ENCODE data around the gene DBF4. TPM values are rescaled to one million over a fixed set of nuclear protein-coding genes. Genes with fewer than 3 reads are reported as not detected.

DBF4 gene
- polyA plus RNA-seq, 1 of the 3 experiments (the other 2 are of a cell fraction): 7.6 TPM

DNA sequence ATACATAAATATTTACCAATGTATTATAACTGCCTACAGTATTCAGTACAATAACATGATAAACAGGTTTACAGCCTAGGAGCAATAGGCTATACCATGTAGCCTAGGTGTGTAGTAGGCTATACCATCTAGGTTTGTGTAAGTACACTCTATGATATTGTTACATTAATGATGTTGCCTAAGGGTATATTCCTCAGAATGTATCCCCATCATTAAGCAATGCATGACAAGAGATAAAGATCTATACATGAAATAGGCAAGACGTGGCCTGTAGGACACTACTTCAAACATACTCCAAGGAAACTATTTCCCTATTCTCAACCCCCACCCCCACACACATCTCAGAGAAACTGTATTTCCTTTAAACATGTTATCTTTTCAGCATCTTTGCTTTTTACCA lies 42.4 kb downstream of the DBF4 start:
- no peak overlapping the region for H3K27ac ChIP-seq (ENCODE audit: low read depth in 2 of 2, low read length in 1 of 2)

GRCh38 chr7:87919875-87920274 lies 43.6 kb downstream of the DBF4 start:
- WGBS (ENCODE audit: low lambda C conversion rate): 80% methylated on average over 6 of the region's 6 CpGs
- no peaks in the 10 kb centered on the region for H3K9me3 ChIP-seq
- no peak overlapping the region for H3K4me3 ChIP-seq (ENCODE audit: low read depth in 2 of 2, low read length in 1 of 2)
- no peaks in the 10 kb centered on the region for H3K4me1 ChIP-seq (ENCODE audit: control insufficient read depth in 1 of 2, insufficient read depth in 2 of 2, low read depth in 1 of 2, low read length in 1 of 2)
- H3K27me3 ChIP-seq (ENCODE audit: insufficient read depth): no peaks in the 10 kb centered on the region
- CTCF ChIA-PET: interaction anchor here (1.3 to 1.7 kb wide), 5 partner anchors 8 to 192 kb away, joined by 3 to 6 read pairs (median 5); partner anchors contain the start of gene ADAM22
- no peaks in the 10 kb centered on the region for H3K36me3 ChIP-seq (replicated peaks in 1 of 2; ENCODE audit: control insufficient read depth in 1 of 2, insufficient read depth in 2 of 2, low read length in 1 of 2)
- H3K27ac ChIP-seq (ENCODE audit: low read depth in 2 of 2, low read length in 1 of 2): no peak overlapping the region
- H3K79me2 ChIP-seq (ENCODE audit: insufficient read depth): no peaks in the 10 kb centered on the region; the same call in 1 of the 2 replicates
- POLR2A ChIA-PET: no interaction called here
- no peaks in the 10 kb centered on the region for H3K9me2 ChIP-seq
- no peaks in the 10 kb centered on the region for H3F3A ChIP-seq (replicated peaks; ENCODE audit: insufficient read depth)
- no peak for DNase-seq
- no peak overlapping the region for H3K9ac ChIP-seq
- no peaks in the 10 kb centered on the region for H4K20me1 ChIP-seq (ENCODE audit: insufficient read depth)
- H2AFZ ChIP-seq (ENCODE audit: low read depth): no peak overlapping the region
- no peak overlapping the region for H3K4me2 ChIP-seq
- TF ChIP-seq FOSL2 (IDR thresholded peaks at IDR 0.05; ENCODE audit: borderline replicate concordance, low read depth) (no peak), EZH2phosphoT487 (IDR thresholded peaks at IDR 0.05; ENCODE audit: borderline replicate concordance, low read depth) (no peak), RAD21 (IDR thresholded peaks at IDR 0.05; ENCODE audit: low read length) (no peak), RCOR1 (IDR thresholded peaks at IDR 0.05; ENCODE audit: low read length) (no peak)
- TF ChIP-seq, protein P1, sequence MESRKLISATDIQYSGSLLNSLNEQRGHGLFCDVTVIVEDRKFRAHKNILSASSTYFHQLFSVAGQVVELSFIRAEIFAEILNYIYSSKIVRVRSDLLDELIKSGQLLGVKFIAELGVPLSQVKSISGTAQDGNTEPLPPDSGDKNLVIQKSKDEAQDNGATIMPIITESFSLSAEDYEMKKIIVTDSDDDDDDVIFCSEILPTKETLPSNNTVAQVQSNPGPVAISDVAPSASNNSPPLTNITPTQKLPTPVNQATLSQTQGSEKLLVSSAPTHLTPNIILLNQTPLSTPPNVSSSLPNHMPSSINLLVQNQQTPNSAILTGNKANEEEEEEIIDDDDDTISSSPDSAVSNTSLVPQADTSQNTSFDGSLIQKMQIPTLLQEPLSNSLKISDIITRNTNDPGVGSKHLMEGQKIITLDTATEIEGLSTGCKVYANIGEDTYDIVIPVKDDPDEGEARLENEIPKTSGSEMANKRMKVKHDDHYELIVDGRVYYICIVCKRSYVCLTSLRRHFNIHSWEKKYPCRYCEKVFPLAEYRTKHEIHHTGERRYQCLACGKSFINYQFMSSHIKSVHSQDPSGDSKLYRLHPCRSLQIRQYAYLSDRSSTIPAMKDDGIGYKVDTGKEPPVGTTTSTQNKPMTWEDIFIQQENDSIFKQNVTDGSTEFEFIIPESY (IDR thresholded peaks at IDR 0.05; ENCODE audit: borderline replicate concordance, low read depth): no peak
- TF ChIP-seq, protein P2, sequence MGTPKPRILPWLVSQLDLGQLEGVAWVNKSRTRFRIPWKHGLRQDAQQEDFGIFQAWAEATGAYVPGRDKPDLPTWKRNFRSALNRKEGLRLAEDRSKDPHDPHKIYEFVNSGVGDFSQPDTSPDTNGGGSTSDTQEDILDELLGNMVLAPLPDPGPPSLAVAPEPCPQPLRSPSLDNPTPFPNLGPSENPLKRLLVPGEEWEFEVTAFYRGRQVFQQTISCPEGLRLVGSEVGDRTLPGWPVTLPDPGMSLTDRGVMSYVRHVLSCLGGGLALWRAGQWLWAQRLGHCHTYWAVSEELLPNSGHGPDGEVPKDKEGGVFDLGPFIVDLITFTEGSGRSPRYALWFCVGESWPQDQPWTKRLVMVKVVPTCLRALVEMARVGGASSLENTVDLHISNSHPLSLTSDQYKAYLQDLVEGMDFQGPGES (IDR thresholded peaks at IDR 0.05; ENCODE audit: low read depth, low read length): no peak

More for the DNA sequence above, 42.4 kb downstream of the DBF4 start:
- no peak overlapping the region for H3K4me2 ChIP-seq
- CTCF ChIA-PET: no interaction called here
- H2AFZ ChIP-seq (ENCODE audit: low read depth): no peak overlapping the region
- H3F3A ChIP-seq (replicated peaks; ENCODE audit: insufficient read depth): no peaks in the 10 kb centered on the region
- POLR2A ChIA-PET: no interaction called here
- H3K9ac ChIP-seq: no peak overlapping the region
- H3K9me3 ChIP-seq: no peaks in the 10 kb centered on the region
- H3K4me3 ChIP-seq (ENCODE audit: low read depth in 2 of 2, low read length in 1 of 2): no peak overlapping the region
- H3K36me3 ChIP-seq (replicated peaks in 1 of 2; ENCODE audit: control insufficient read depth in 1 of 2, insufficient read depth in 2 of 2, low read length in 1 of 2): no peaks in the 10 kb centered on the region
- no peaks in the 10 kb centered on the region for H3K4me1 ChIP-seq (ENCODE audit: control insufficient read depth in 1 of 2, insufficient read depth in 2 of 2, low read depth in 1 of 2, low read length in 1 of 2)
- no peaks in the 10 kb centered on the region for H4K20me1 ChIP-seq (ENCODE audit: insufficient read depth)
- 55% methylated on average over 1 of the region's 1 CpG for WGBS (ENCODE audit: low lambda C conversion rate)
- no peaks in the 10 kb centered on the region for H3K27me3 ChIP-seq (ENCODE audit: insufficient read depth)
- no peaks in the 10 kb centered on the region for H3K9me2 ChIP-seq
- H3K79me2 ChIP-seq (ENCODE audit: insufficient read depth): no peaks in the 10 kb centered on the region; the same call in 1 of the 2 replicates
- DNase-seq: no peak
- TF ChIP-seq, protein P3, sequence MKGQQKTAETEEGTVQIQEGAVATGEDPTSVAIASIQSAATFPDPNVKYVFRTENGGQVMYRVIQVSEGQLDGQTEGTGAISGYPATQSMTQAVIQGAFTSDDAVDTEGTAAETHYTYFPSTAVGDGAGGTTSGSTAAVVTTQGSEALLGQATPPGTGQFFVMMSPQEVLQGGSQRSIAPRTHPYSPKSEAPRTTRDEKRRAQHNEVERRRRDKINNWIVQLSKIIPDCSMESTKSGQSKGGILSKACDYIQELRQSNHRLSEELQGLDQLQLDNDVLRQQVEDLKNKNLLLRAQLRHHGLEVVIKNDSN (IDR thresholded peaks at IDR 0.05; ENCODE audit: borderline replicate concordance, low read depth): no peak
- TF ChIP-seq GABPA (IDR thresholded peaks at IDR 0.05; ENCODE audit: low read depth) (no peak), EP300 (IDR thresholded peaks at IDR 0.05; ENCODE audit: borderline replicate concordance in 1 of 2, low read depth in 1 of 2, low read length in 1 of 2) (no peak), RFX5 (IDR thresholded peaks at IDR 0.05; ENCODE audit: low read length) (no peak), RXRA (IDR thresholded peaks at IDR 0.05; ENCODE audit: borderline replicate concordance, low read depth) (no peak), JUND (IDR thresholded peaks at IDR 0.05) (no peak), POLR2AphosphoS5 (IDR thresholded peaks at IDR 0.05; ENCODE audit: low read depth, low read length) (no peak), MXI1 (IDR thresholded peaks at IDR 0.05; ENCODE audit: low read depth, low read length) (no peak), GATA2 (CRISPR knock-in tag; IDR thresholded peaks at IDR 0.05) (no peak; the same call in 1 of the 2 replicates), FOSL2 (IDR thresholded peaks at IDR 0.05; ENCODE audit: borderline replicate concordance, low read depth) (no peak), TAF1 (IDR thresholded peaks at IDR 0.05; ENCODE audit: borderline replicate concordance, low read depth, low read length) (no peak), NFIC (IDR thresholded peaks at IDR 0.05; ENCODE audit: borderline replicate concordance) (no peak), SIN3A (IDR thresholded peaks at IDR 0.05; ENCODE audit: borderline replicate concordance, low read depth, low read length) (no peak), CHD2 (IDR thresholded peaks at IDR 0.05; ENCODE audit: low read length, partially characterized antibody) (no peak)
- TF ChIP-seq, protein P4, sequence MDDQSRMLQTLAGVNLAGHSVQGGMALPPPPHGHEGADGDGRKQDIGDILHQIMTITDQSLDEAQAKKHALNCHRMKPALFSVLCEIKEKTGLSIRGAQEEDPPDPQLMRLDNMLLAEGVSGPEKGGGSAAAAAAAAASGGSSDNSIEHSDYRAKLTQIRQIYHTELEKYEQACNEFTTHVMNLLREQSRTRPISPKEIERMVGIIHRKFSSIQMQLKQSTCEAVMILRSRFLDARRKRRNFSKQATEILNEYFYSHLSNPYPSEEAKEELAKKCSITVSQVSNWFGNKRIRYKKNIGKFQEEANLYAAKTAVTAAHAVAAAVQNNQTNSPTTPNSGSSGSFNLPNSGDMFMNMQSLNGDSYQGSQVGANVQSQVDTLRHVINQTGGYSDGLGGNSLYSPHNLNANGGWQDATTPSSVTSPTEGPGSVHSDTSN (IDR thresholded peaks at IDR 0.05): no peak
- TF ChIP-seq, protein P5, sequence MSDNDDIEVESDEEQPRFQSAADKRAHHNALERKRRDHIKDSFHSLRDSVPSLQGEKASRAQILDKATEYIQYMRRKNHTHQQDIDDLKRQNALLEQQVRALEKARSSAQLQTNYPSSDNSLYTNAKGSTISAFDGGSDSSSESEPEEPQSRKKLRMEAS (IDR thresholded peaks at IDR 0.05; ENCODE audit: low read depth): no peak
- TF ChIP-seq, protein P6, sequence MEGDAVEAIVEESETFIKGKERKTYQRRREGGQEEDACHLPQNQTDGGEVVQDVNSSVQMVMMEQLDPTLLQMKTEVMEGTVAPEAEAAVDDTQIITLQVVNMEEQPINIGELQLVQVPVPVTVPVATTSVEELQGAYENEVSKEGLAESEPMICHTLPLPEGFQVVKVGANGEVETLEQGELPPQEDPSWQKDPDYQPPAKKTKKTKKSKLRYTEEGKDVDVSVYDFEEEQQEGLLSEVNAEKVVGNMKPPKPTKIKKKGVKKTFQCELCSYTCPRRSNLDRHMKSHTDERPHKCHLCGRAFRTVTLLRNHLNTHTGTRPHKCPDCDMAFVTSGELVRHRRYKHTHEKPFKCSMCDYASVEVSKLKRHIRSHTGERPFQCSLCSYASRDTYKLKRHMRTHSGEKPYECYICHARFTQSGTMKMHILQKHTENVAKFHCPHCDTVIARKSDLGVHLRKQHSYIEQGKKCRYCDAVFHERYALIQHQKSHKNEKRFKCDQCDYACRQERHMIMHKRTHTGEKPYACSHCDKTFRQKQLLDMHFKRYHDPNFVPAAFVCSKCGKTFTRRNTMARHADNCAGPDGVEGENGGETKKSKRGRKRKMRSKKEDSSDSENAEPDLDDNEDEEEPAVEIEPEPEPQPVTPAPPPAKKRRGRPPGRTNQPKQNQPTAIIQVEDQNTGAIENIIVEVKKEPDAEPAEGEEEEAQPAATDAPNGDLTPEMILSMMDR (IDR thresholded peaks at IDR 0.05): no peak
